ENCODE measurements around the gene DNAI4.
"Not testable (repeated sequence)": the region's sequence is repeated elsewhere in the genome, so short reads cannot be mapped to it uniquely, and the experiment has no call there.

GRCh38 chr1:66915203-66915602 is 9.5 kb downstream of the DNAI4 start:
- TF ChIP-seq, protein P1, sequence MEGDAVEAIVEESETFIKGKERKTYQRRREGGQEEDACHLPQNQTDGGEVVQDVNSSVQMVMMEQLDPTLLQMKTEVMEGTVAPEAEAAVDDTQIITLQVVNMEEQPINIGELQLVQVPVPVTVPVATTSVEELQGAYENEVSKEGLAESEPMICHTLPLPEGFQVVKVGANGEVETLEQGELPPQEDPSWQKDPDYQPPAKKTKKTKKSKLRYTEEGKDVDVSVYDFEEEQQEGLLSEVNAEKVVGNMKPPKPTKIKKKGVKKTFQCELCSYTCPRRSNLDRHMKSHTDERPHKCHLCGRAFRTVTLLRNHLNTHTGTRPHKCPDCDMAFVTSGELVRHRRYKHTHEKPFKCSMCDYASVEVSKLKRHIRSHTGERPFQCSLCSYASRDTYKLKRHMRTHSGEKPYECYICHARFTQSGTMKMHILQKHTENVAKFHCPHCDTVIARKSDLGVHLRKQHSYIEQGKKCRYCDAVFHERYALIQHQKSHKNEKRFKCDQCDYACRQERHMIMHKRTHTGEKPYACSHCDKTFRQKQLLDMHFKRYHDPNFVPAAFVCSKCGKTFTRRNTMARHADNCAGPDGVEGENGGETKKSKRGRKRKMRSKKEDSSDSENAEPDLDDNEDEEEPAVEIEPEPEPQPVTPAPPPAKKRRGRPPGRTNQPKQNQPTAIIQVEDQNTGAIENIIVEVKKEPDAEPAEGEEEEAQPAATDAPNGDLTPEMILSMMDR (IDR thresholded peaks at IDR 0.05) = not testable (repeated sequence)
- TF ChIP-seq POLR2A (IDR thresholded peaks at IDR 0.05) = not testable (repeated sequence)
